Heart right ventricle (tissue), 16 donors: ENCODE measurements around the gene PCDHGA1. TPM values are rescaled to one million over a fixed set of nuclear protein-coding genes. Genes with fewer than 3 reads are reported as not detected.
A peak's percentile ranks its signal among the peaks of the same experiment; 100 is the strongest.
"Not testable (repeated sequence)": the region's sequence is repeated elsewhere in the genome, so short reads cannot be mapped to it uniquely, and the experiment has no call there.

Experiments
- ATAC-seq, 8 donors: fragments of 200-7000 bp; cut with Tn5 transposase; one replicate each; pipeline ENCODE4 v1.9.1; 2020; ENCODE audit warnings: mild to moderate bottlenecking in 8 of 8, moderate library complexity in 8 of 8, moderate number of reproducible peaks in 1 of 8
- DNase-seq, 2 donors: peaks; one replicate each; pipeline ENCODE4 v3.0.0-alpha.2; 2020
- H3K27ac ChIP-seq, 10 donors: fragments of 200-600 bp; sonication (generic) in 2 of 10; one replicate each; pipeline versions ENCODE4 v1.5.0 to v1.8.0; 2020 to 2022; ENCODE audit warnings: mild to moderate bottlenecking in 3 of 10
- H3K27me3 ChIP-seq, 7 donors: fragments of 200-600 bp; one replicate each; pipeline ENCODE4 v1.8.0; 2021 to 2022; ENCODE audit warnings: mild to moderate bottlenecking in 2 of 7
- H3K36me3 ChIP-seq, 9 donors: fragments of 200-600 bp; sonication (generic) in 1 of 9; one replicate each; pipeline versions ENCODE4 v1.5.0 to v1.8.0; 2020 to 2022; ENCODE audit warnings: mild to moderate bottlenecking in 2 of 9
- H3K4me1 ChIP-seq, 9 donors: fragments of 200-600 bp; sonication (generic) in 1 of 9; one replicate each; pipeline versions ENCODE4 v1.5.0 to v1.8.0; 2020 to 2022; ENCODE audit warnings: mild to moderate bottlenecking in 4 of 9
- H3K4me3 ChIP-seq, 10 donors: fragments of 200-600 bp; sonication (generic) in 2 of 10; one replicate each; pipeline versions ENCODE4 v1.5.0 to v1.8.0; 2020 to 2022; ENCODE audit warnings: mild to moderate bottlenecking in 7 of 10, moderate library complexity in 2 of 10
- H3K9me3 ChIP-seq, 11 donors: fragments of 200-600 bp in 10 of 11; sonication (generic) in 2 of 11; one replicate each; pipeline versions ENCODE4 v1.5.0 to v1.8.0; 2013 to 2022; ENCODE audit warnings: mild to moderate bottlenecking in 2 of 11, control low read depth in 1 of 11, moderate library complexity in 1 of 11
- WGBS, 2 donors: extraction: QIAGEN DNeasy Blood & Tissue Kit; methylation state at CpG; one replicate each; pipeline ENCODE4 v1.1.7; 2013; ENCODE audit warnings: inconsistent platforms in 1 of 2; 5-methylcytosine and 5-hydroxymethylcytosine counted together
- intact Hi-C, 10 donors: fragments of 100-400 bp; cut with DNase I; formaldehyde crosslinking; loops; one replicate each; pipeline versions ENCODE4 v1.11.1 to v1.14.2; 2022
- polyA plus RNA-seq, 2 donors: library from polyadenylated mRNA; stranded (reverse); fragments of 200-250 nt; gene quantifications; one replicate each; pipeline ENCODE4 v1.2.3, GENCODE V29; 2013
- total RNA-seq, 10 donors: library from RNA; stranded (reverse); fragmentation: NEBNext Ultra II Directional in 3 of 10; extraction: Animal tissue kit (Norgen Biotek cat#: 25700) in 3 of 10; gene quantifications; one replicate each; pipeline versions ENCODE4 v1.2.1 to v1.2.4, GENCODE V29; 2021 to 2023
- TF ChIP-seq, protein P1 (sequence below), 9 donors: fragments of 200-600 bp; sonication (generic) in 2 of 9; IDR thresholded peaks; one replicate each; pipeline versions ENCODE4 v1.5.0 to v1.8.0; 2021 to 2022; ENCODE audit warnings: antibody characterized with exemption in 9 of 9, mild to moderate bottlenecking in 5 of 9, moderate library complexity in 1 of 9
- donor health status: Arrhythmogenic right ventricular cardiomyopathy.
- donor health status: ischemic (EF 13 %, LVEDD 7.1; RV severe dilation, severe dysfunction).
- donor health status: healthy with polysubstance abuse.
- donor health status: DM: no; HTN: yes; CAD: no.
- donor health status: DM: no; HTN: no; CAD: no.
- donor health status: ischemic (EF 25% LVEDD 6.9; RV normal size, moderate dysfunction).
- donor health status: ischemic (EF 25% LVEDD 5.7; RV mildly dilated, moderate dysfunction).
- donor health status: healthy.
- donor health status: DM: yes; HTN: yes; CAD: no.
- donor health status: Ischemic cardiomyopathy.
- donor health status: ischemic (EF 35%, LVEDD 5.7; RV mildly dilated, moderate dysfunction).
- donor health status: nonischemic (EF 11% LVEDD 7.7; RV severe dilation, severe dysfunction).
- donor health status: DM: yes; HTN: yes; CAD: no.
- donor health status: PGD.
- donor health status: ischemic (EF 29% LVEDD 5.4; RV normal size, mild dysfunction).
- donor health status: nonischemic (EF 23%, LVEDD 6.1; RV moderate dilation, normal function).

Gene PCDHGA1
- total and polyA plus RNA-seq, 12 donors = 0.57 to 5.0 (median 2.6) TPM

- Histone ChIP-seq H3K36me3 (peaks cover 0 to 27% (median 0%) of the 10 kb centered on the region in 9 donors), H3K4me3 (no peak overlapping the region), H3K4me1 (peaks cover 0 to 6% (median 0%) of the 10 kb centered on the region in 9 donors), H3K27me3 (peaks cover 0 to 54% (median 0%) of the 10 kb centered on the region in 7 donors), H3K27ac (no peak overlapping the region), H3K9me3 (peaks cover 0 to 97% (median 53%) of the 10 kb centered on the region in 11 donors)
- TF ChIP-seq, protein P1, sequence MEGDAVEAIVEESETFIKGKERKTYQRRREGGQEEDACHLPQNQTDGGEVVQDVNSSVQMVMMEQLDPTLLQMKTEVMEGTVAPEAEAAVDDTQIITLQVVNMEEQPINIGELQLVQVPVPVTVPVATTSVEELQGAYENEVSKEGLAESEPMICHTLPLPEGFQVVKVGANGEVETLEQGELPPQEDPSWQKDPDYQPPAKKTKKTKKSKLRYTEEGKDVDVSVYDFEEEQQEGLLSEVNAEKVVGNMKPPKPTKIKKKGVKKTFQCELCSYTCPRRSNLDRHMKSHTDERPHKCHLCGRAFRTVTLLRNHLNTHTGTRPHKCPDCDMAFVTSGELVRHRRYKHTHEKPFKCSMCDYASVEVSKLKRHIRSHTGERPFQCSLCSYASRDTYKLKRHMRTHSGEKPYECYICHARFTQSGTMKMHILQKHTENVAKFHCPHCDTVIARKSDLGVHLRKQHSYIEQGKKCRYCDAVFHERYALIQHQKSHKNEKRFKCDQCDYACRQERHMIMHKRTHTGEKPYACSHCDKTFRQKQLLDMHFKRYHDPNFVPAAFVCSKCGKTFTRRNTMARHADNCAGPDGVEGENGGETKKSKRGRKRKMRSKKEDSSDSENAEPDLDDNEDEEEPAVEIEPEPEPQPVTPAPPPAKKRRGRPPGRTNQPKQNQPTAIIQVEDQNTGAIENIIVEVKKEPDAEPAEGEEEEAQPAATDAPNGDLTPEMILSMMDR (IDR thresholded peaks at IDR 0.05) = no peak
- intact Hi-C loops = no loop called here
- WGBS, 2 donors = 49 to 58% methylated on average over 43 of the region's 43 CpGs
- ATAC-seq (peak in 1 of 8 donors; percentile 17), DNase-seq (no peak)
These were observed 54.4 kb downstream of the PCDHGA1 start for GRCh38 chr5:141384471-141385267.

DNA sequence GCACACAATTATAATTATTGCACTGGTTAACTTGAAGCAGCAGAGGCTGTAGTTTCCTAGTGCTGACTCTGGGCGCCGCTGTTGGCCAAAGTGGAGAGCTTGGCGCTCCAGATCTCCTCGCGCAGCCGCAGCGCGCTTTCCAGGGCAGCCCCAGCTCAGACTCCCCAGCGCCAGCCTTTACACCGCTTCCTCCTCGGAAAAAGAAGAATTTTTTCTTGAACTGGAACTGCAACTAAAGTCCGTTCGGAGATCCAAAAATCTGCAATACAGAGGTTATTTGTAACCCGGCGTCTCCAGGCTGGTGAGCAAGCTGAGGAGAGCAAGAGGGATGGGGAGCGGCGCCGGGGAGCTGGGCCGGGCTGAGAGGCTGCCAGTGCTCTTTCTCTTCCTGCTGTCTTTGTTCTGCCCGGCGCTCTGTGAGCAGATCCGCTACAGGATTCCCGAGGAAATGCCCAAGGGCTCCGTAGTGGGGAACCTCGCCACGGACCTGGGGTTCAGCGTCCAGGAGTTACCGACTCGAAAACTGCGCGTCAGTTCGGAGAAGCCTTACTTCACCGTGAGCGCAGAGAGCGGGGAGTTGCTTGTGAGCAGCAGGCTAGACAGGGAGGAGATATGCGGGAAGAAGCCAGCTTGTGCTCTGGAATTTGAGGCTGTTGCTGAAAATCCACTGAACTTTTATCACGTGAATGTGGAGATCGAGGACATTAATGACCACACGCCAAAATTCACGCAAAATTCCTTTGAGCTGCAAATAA is 57.4 kb downstream of the PCDHGA1 start, which contains the start of gene PCDHGB4:
TSS of gene PCDHGB4 (plus strand) at position 142 of the 755 bp plus-strand sequence. CDS start at position 329, 187 bp downstream.
- not testable (repeated sequence) for DNase-seq
- peak; percentile 79 to 92 (median 85) for ATAC-seq
- H3K9me3 ChIP-seq = peaks cover 0 to 97% (median 57%) of the 10 kb centered on the region in 11 donors

GRCh38 chr5:141388661-141389060 is 58.3 kb downstream of the PCDHGA1 start:
- peaks cover 0 to 50% (median 0%) of the 10 kb centered on the region in 7 donors for H3K27me3 ChIP-seq
- no peak for DNase-seq
- peaks cover 0 to 28% (median 3%) of the 10 kb centered on the region in 9 donors for H3K36me3 ChIP-seq
- H3K4me3 ChIP-seq = no peak overlapping the region
- WGBS, 2 donors = 56 to 58% methylated on average over 10 of the region's 10 CpGs
- TF ChIP-seq, protein P1 (IDR thresholded peaks at IDR 0.05) = no peak
- peaks cover 0 to 14% (median 0%) of the 10 kb centered on the region in 9 donors for H3K4me1 ChIP-seq
- H3K9me3 ChIP-seq = peaks cover 0 to 97% (median 62%) of the 10 kb centered on the region in 11 donors
- no peak for ATAC-seq
- intact Hi-C loops = no loop called here
- no peak overlapping the region for H3K27ac ChIP-seq

More for the DNA sequence above, 57.4 kb downstream of the PCDHGA1 start, which contains the start of gene PCDHGB4:
- peak within 1 kb of the TSS in 7 of 10 donors; percentile 4 to 42 (median 34) for H3K4me3 ChIP-seq
- H3K27me3 ChIP-seq = peaks cover 0 to 50% (median 0%) of the 10 kb centered on the region in 7 donors
- TF ChIP-seq, protein P1 (IDR thresholded peaks at IDR 0.05) = peak; percentile 14 to 64 (median 53)
- 16 to 18% methylated on average over 19 to 20 of the region's 40 CpGs for WGBS, 2 donors
- peaks cover 0 to 28% (median 0%) of the 10 kb centered on the region in 9 donors for H3K36me3 ChIP-seq
- peaks cover 0 to 14% (median 0%) of the 10 kb centered on the region in 9 donors for H3K4me1 ChIP-seq
- intact Hi-C loops, H3K27ac ChIP-seq: not testable (repeated sequence)
